Fibroblast of lung (primary cell): ENCODE data around the gene PSKH1.

Experiments
- EZH2 ChIP-seq: IDR thresholded peaks from 2 replicates; pipeline ENCODE4 v1.5.1; 2012; ENCODE audit warnings: low read length, control low read depth, mild to moderate bottlenecking; ENCODE audit errors: missing control alignments
- TF ChIP-seq, protein P1 (sequence below), 2 donors: IDR thresholded peaks in 1 of 2; conservative IDR thresholded peaks in 1 of 2; 1 replicate in 1 of 2; 2 replicates in 1 of 2; pipeline ENCODE4 v1.5.1; 2011 to 2012; ENCODE audit warnings: low read length in 2 of 2, control low read depth in 1 of 2, inconsistent platforms in 1 of 2, low read depth in 1 of 2, mild to moderate bottlenecking in 1 of 2

DNA sequence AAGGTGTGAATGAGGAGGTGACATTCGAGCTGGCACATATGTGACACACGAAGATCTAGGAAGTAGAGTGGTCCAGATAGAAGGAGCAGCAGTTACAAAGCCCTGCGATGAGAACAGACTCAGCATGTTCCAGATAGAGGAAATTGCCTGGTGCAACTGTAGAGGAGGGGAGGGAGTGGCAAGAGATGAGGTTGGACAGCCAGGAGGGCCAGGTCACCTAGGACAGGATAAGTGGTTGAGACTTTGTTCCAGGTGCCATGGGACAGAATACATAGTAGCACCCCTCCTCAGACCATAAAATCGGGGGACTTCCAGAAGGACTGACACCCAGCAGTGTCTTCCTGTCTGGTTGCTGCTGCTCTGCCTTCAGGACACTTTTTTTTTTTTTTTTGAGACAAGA, 34.6 kb upstream of the PSKH1 start:
- TF ChIP-seq, protein P1, sequence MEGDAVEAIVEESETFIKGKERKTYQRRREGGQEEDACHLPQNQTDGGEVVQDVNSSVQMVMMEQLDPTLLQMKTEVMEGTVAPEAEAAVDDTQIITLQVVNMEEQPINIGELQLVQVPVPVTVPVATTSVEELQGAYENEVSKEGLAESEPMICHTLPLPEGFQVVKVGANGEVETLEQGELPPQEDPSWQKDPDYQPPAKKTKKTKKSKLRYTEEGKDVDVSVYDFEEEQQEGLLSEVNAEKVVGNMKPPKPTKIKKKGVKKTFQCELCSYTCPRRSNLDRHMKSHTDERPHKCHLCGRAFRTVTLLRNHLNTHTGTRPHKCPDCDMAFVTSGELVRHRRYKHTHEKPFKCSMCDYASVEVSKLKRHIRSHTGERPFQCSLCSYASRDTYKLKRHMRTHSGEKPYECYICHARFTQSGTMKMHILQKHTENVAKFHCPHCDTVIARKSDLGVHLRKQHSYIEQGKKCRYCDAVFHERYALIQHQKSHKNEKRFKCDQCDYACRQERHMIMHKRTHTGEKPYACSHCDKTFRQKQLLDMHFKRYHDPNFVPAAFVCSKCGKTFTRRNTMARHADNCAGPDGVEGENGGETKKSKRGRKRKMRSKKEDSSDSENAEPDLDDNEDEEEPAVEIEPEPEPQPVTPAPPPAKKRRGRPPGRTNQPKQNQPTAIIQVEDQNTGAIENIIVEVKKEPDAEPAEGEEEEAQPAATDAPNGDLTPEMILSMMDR (conservative IDR thresholded peaks at IDR 0.05 in 1 of 2, IDR thresholded peaks at IDR 0.05 in 1 of 2; ENCODE audit: low read depth in 1 of 2, low read length in 2 of 2), result no peak
- no peak for TF ChIP-seq EZH2
